Breast epithelium (tissue), 3 donors: ENCODE measurements around the gene TAF13.

Experiments
- CTCF ChIP-seq, 3 donors: fragments of 450-650 bp; IDR thresholded peaks; one replicate each; pipeline ENCODE4 v1.5.1; 2016 to 2017; ENCODE audit warnings: antibody characterized with exemption in 3 of 3, mild to moderate bottlenecking in 3 of 3, moderate library complexity in 3 of 3
- POLR2A ChIP-seq: fragments of 450-650 bp; IDR thresholded peaks from one replicate; pipeline ENCODE4 v1.6.1; 2016; ENCODE audit warnings: antibody characterized with exemption, mild to moderate bottlenecking, moderate library complexity
- POLR2AphosphoS5 ChIP-seq, 3 donors: sonication (generic); formaldehyde crosslinking; IDR thresholded peaks; one replicate each; pipeline ENCODE4 v1.6.1; 2017; ENCODE audit warnings: antibody characterized with exemption in 3 of 3

GRCh38 chr1:109056064-109056463 is 19.7 kb downstream of the TAF13 start:
- no peak for TF ChIP-seq CTCF (IDR thresholded peaks at IDR 0.05)
- no peak for TF ChIP-seq POLR2A
- no peak for TF ChIP-seq POLR2AphosphoS5 (IDR thresholded peaks at IDR 0.05)
